MG63 (cell line): ENCODE data around the gene SLC33A1. TPM values are rescaled to one million over a fixed set of nuclear protein-coding genes. Genes with fewer than 3 reads are reported as not detected.
"Not testable (repeated sequence)": the region's sequence is repeated elsewhere in the genome, so short reads cannot be mapped to it uniquely, and the experiment has no call there.

ENCODE experiments used
- DNase-seq: peaks from one replicate; pipeline ENCODE4 v3.0.0-alpha.2; 2020
- H3K27me3 ChIP-seq: fragments of 250-450 bp; sonication (Bioruptor Pico); 2 replicates; pipeline ENCODE4 v1.5.1; 2020; ENCODE audit warnings: mild to moderate bottlenecking, moderate library complexity
- H3K36me3 ChIP-seq: fragments of 250-450 bp; sonication (Bioruptor Pico); 2 replicates; pipeline ENCODE4 v1.5.1; 2020; ENCODE audit warnings: mild to moderate bottlenecking, moderate library complexity
- H3K4me3 ChIP-seq: fragments of 250-450 bp; sonication (Bioruptor Pico); 2 replicates; pipeline ENCODE4 v1.5.1; 2020; ENCODE audit warnings: mild to moderate bottlenecking, moderate library complexity
- H3K9me3 ChIP-seq: fragments of 250-450 bp; sonication (Bioruptor Pico); 2 replicates; pipeline ENCODE4 v1.5.1; 2020; ENCODE audit warnings: mild to moderate bottlenecking, moderate library complexity
- total RNA-seq: library from RNA; depleted of rRNA; stranded (reverse); fragments of >200 nt; shearing (Covaris generic); gene quantifications from 2 replicates; pipeline ENCODE4 v1.2.3, GENCODE V29; 2014; ENCODE audit warnings: low replicate concordance

Gene SLC33A1
- total RNA-seq, 1 experiment from 2014 or later = 30.2 TPM

- not testable (repeated sequence) for H3K4me3 ChIP-seq, DNase-seq, H3K9me3 ChIP-seq
Measured at GRCh38 chr3:155828490-155829098, 25.6 kb downstream of the SLC33A1 start.

GRCh38 chr3:155815030-155815545 lies 39.1 kb downstream of the SLC33A1 start:
- Histone ChIP-seq H3K27me3 (no peaks in the 10 kb centered on the region), H3K9me3 (no peaks in the 10 kb centered on the region), H3K4me3 (no peak overlapping the region), H3K36me3 (no peaks in the 10 kb centered on the region)
- no peak for DNase-seq

More at GRCh38 chr3:155828490-155829098, 25.6 kb downstream of the SLC33A1 start:
- H3K27me3 ChIP-seq = not testable (repeated sequence)
- H3K36me3 ChIP-seq = peaks cover 27% of the 10 kb centered on the region

- not testable (repeated sequence) for H3K4me3 ChIP-seq, DNase-seq, H3K27me3 ChIP-seq, H3K36me3 ChIP-seq, H3K9me3 ChIP-seq
Measured at GRCh38 chr3:155813224-155813623, 41.0 kb downstream of the SLC33A1 start.

- H3K27me3 ChIP-seq = no peaks in the 10 kb centered on the region
- DNase-seq = no peak
- H3K36me3 ChIP-seq = no peaks in the 10 kb centered on the region
- H3K4me3 ChIP-seq = no peak overlapping the region
- H3K9me3 ChIP-seq = no peaks in the 10 kb centered on the region
Measured at GRCh38 chr3:155809181-155809580, 45.0 kb downstream of the SLC33A1 start.

GRCh38 chr3:155807823-155808222 lies 46.4 kb downstream of the SLC33A1 start:
- no peaks in the 10 kb centered on the region for H3K9me3 ChIP-seq
- no peaks in the 10 kb centered on the region for H3K27me3 ChIP-seq
- no peaks in the 10 kb centered on the region for H3K36me3 ChIP-seq
- H3K4me3 ChIP-seq = no peak overlapping the region
- DNase-seq = no peak

GRCh38 chr3:155805802-155806618 lies 48.2 kb downstream of the SLC33A1 start, which contains the start of gene C3orf33:
Gene C3orf33, minus strand, starts transcription at chr3:155806278. Its CDS starts 26 bp downstream, at chr3:155806252.
- Histone ChIP-seq H3K4me3 (peak within 1 kb of the TSS; percentile 79), H3K9me3 (no peaks in the 10 kb centered on the region), H3K36me3 (no peaks in the 10 kb centered on the region; the same call in 1 of the 2 replicates), H3K27me3 (no peaks in the 10 kb centered on the region)
- peak; percentile 67 for DNase-seq

GRCh38 chr3:155805204-155805801 lies 48.9 kb downstream of the SLC33A1 start:
- H3K9me3 ChIP-seq = no peaks in the 10 kb centered on the region
- no peaks in the 10 kb centered on the region for H3K27me3 ChIP-seq
- DNase-seq = peak; percentile 48

GRCh38 chr3:155804323-155804722 lies 49.9 kb downstream of the SLC33A1 start:
- H3K4me3 ChIP-seq = no peak overlapping the region
- H3K9me3 ChIP-seq = no peaks in the 10 kb centered on the region
- H3K27me3 ChIP-seq = no peaks in the 10 kb centered on the region
- no peaks in the 10 kb centered on the region; the same call in 1 of the 2 replicates for H3K36me3 ChIP-seq
- no peak for DNase-seq

More at GRCh38 chr3:155805204-155805801, 48.9 kb downstream of the SLC33A1 start:
- H3K36me3 ChIP-seq = no peaks in the 10 kb centered on the region; the same call in 1 of the 2 replicates
- H3K4me3 ChIP-seq = peak overlapping the region; percentile 79

GRCh38 chr3:155792532-155792931 lies 61.7 kb downstream of the SLC33A1 start:
- no peaks in the 10 kb centered on the region for H3K27me3 ChIP-seq
- H3K9me3 ChIP-seq = no peaks in the 10 kb centered on the region; the same call in 1 of the 2 replicates
- DNase-seq = no peak
- no peak overlapping the region for H3K4me3 ChIP-seq
- H3K36me3 ChIP-seq = 0 out of 2 replicates have a peak, but pooled peaks cover 8% of the 10 kb centered on the region

- Histone ChIP-seq H3K9me3 (no peaks in the 10 kb centered on the region), H3K4me3 (no peak overlapping the region), H3K27me3 (no peaks in the 10 kb centered on the region), H3K36me3 (0 out of 2 replicates have a peak, but pooled peaks cover 8% of the 10 kb centered on the region)
- no peak for DNase-seq
Measured at GRCh38 chr3:155791190-155791589, 63.0 kb downstream of the SLC33A1 start.

GRCh38 chr3:155790272-155790925 lies 63.8 kb downstream of the SLC33A1 start:
- H3K27me3 ChIP-seq = no peaks in the 10 kb centered on the region
- H3K4me3 ChIP-seq = no peak overlapping the region
- H3K36me3 ChIP-seq = 0 out of 2 replicates have a peak, but pooled peaks cover 8% of the 10 kb centered on the region
- no peaks in the 10 kb centered on the region for H3K9me3 ChIP-seq
- no peak for DNase-seq

GRCh38 chr3:155785662-155786295 lies 68.4 kb downstream of the SLC33A1 start:
- Histone ChIP-seq H3K4me3 (no peak overlapping the region), H3K27me3 (no peaks in the 10 kb centered on the region), H3K36me3 (0 out of 2 replicates have a peak, but pooled peaks cover under 1% of the 10 kb centered on the region), H3K9me3 (peaks cover 3% of the 10 kb centered on the region; the same call in 1 of the 2 replicates)
- DNase-seq = no peak

GRCh38 chr3:155782390-155782953 lies 71.8 kb downstream of the SLC33A1 start:
- Histone ChIP-seq H3K9me3 (peaks cover 3% of the 10 kb centered on the region; the same call in 1 of the 2 replicates), H3K4me3 (no peak overlapping the region), H3K36me3 (no peaks in the 10 kb centered on the region), H3K27me3 (no peaks in the 10 kb centered on the region)
- DNase-seq = no peak

GRCh38 chr3:155780291-155780690 lies 73.9 kb downstream of the SLC33A1 start:
- no peak for DNase-seq
- H3K4me3 ChIP-seq = no peak overlapping the region

GRCh38 chr3:155778462-155778861 lies 75.8 kb downstream of the SLC33A1 start:
- H3K9me3 ChIP-seq = peaks cover 3% of the 10 kb centered on the region; the same call in 1 of the 2 replicates
- no peak overlapping the region for H3K4me3 ChIP-seq
- no peaks in the 10 kb centered on the region; the same call in 1 of the 2 replicates for H3K36me3 ChIP-seq
- DNase-seq = no peak
- H3K27me3 ChIP-seq = no peaks in the 10 kb centered on the region

More at GRCh38 chr3:155780291-155780690, 73.9 kb downstream of the SLC33A1 start:
- Histone ChIP-seq H3K36me3 (no peaks in the 10 kb centered on the region), H3K9me3 (peaks cover 3% of the 10 kb centered on the region; the same call in 1 of the 2 replicates), H3K27me3 (no peaks in the 10 kb centered on the region)
